GM23248 (cell line): ENCODE results near the gene CFAP61.

ENCODE experiments used
- EZH2 ChIP-seq: fragments of 200-600 bp; sonication (generic); IDR thresholded peaks from 2 replicates; pipeline ENCODE4 v1.6.1; 2018; ENCODE audit warnings: antibody characterized with exemption, mild to moderate bottlenecking; ENCODE audit not compliant: insufficient read depth, poor library complexity, severe bottlenecking
- EZH2phosphoT487 ChIP-seq: fragments of 200-600 bp; sonication (generic); IDR thresholded peaks from 2 replicates; pipeline ENCODE4 v1.6.1; 2018; ENCODE audit warnings: antibody characterized with exemption, moderate library complexity, mild to moderate bottlenecking, low read depth; ENCODE audit not compliant: insufficient read depth

GRCh38 chr20:20237093-20237959, 185.0 kb downstream of the CFAP61 start:
- TF ChIP-seq EZH2phosphoT487 (no peak), EZH2 (no peak)
